Measurements from ENCODE around the gene MXRA5. TPM values are rescaled to one million over a fixed set of nuclear protein-coding genes. Genes with fewer than 3 reads are reported as not detected.

The MXRA5 gene
- total and polyA plus RNA-seq, 2 donors (not counting 3 experiments of a cell fraction or from before 2014, with no cell fraction given), result not detected

DNA sequence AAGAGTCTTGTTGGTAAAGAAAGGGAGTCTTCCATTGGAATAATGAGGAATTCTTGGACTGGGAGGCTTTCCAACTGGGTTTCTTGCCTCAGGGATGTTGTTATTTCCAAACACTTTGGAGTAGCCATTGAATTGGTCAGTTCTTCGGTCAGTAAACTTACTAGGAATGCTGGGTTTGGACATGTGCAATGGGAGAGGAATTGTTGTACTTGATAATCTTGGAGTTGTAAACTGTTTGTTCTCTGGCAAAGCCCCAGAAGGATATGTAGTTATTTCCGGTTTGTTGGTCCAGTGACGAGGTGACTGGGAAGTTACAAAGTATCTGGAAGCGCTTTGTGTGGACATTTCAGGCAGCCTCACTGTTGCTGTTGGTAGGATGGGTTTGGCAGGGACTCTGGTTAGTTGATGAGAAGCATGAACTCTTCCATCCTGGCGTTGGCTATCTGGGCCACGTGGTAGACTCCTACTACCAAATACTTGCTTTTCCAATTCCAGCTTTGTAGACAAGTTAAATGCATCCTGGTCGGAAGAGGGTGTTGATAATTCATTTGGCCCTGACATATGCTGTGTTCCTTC, 25.9 kb downstream of the MXRA5 start:
- POLR2A ChIA-PET, result no interaction called here
- dilution Hi-C loops (cut with MboI; ENCODE audit: extremely low pct_ligation_motif_present, low sequenced_read_pairs), result no loop called here
- intact Hi-C loops (cut with micrococcal nuclease), result no loop called here

DNA sequence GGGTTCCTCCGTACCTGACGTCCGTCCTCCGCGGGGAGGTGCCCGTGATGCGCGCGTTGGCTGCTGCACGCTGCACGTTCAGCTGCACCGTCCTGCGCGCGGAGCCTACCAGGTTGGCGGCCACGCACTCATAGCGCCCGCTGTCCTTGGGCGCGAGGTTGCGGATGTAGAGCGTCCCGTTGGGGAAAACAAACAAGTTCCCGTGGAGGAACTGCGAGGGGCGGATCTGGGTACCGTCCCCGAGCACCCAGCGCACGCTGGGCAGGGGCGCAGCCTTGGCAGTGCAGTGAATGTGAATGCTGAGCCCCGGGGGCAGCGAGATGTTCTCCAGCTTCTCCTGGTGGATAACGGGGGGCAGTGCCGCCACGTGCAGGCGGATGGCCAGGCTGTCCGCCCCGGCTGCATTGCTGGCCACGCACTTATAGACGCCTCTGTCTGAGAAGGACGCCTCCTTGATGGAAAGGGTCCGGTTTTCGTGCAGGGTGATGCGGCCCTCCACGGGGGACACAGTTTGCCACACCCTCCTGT, 29.2 kb downstream of the MXRA5 start:
- H3K79me2 ChIP-seq (ENCODE audit: control insufficient read depth, insufficient read depth, low read length), result no peaks in the 10 kb centered on the region
- H2AFZ ChIP-seq (ENCODE audit: low read depth, low read length), result no peak overlapping the region
- no peak overlapping the region for H3K27ac ChIP-seq (ENCODE audit: insufficient read depth, low read depth, low read length)
- dilution Hi-C loops (cut with MboI; ENCODE audit: extremely low pct_ligation_motif_present, low sequenced_read_pairs) (no loop called here), intact Hi-C loops (cut with micrococcal nuclease) (no loop called here)
- no peak overlapping the region for H3K4me3 ChIP-seq (replicated peaks in 1 of 3; ENCODE audit: insufficient read depth in 1 of 3, low read depth in 1 of 3, low read length in 3 of 3)
- BruUV-seq (replicated peaks), result no TSS peak
- H4K20me1 ChIP-seq (replicated peaks; ENCODE audit: control insufficient read depth, extremely low read depth, insufficient read depth, low read length), result no peaks in the 10 kb centered on the region
- H3K36me3 ChIP-seq (ENCODE audit: control insufficient read depth in 2 of 2, extremely low read depth in 1 of 2, insufficient read depth in 2 of 2, low read length in 2 of 2), result no peaks in the 10 kb centered on the region
- DNase-seq (ENCODE audit: low read depth, low spot score) (no peak), FAIRE-seq (no peak)
- no peaks in the 10 kb centered on the region for H3K4me1 ChIP-seq (ENCODE audit: control insufficient read depth, extremely low read depth, insufficient read depth, low read length)
- H3K9ac ChIP-seq (replicated peaks; ENCODE audit: extremely low read depth, insufficient read depth, low read length), result no peak overlapping the region
- no peaks in the 10 kb centered on the region for H3K9me3 ChIP-seq (replicated peaks; ENCODE audit: control insufficient read depth, insufficient read depth, low read length)
- H3K4me2 ChIP-seq (ENCODE audit: insufficient read depth, low read length), result no peak overlapping the region
- H3K27me3 ChIP-seq (ENCODE audit: control insufficient read depth in 2 of 2, insufficient read depth in 2 of 2, low read length in 2 of 2), result no peaks in the 10 kb centered on the region
- ChIA-PET CTCF (no interaction called here), POLR2A (no interaction called here)
- H3K9me1 ChIP-seq (replicated peaks; ENCODE audit: control insufficient read depth, extremely low read depth, insufficient read depth, low read length), result no peaks in the 10 kb centered on the region
- no peak for TF ChIP-seq FOS (IDR thresholded peaks at IDR 0.05; ENCODE audit: borderline replicate concordance, insufficient read depth, low read length)
- TF ChIP-seq MYC (IDR thresholded peaks at IDR 0.05; ENCODE audit: low read depth, low read length), result no peak
- no peak for TF ChIP-seq POLR2AphosphoS5 (IDR thresholded peaks at IDR 0.05; ENCODE audit: insufficient read depth, low read depth, low read length)
- TF ChIP-seq GATA2 (IDR thresholded peaks at IDR 0.05; ENCODE audit: insufficient read depth, insufficient read length, low read depth, low read length), result no peak
- TF ChIP-seq, protein P1, sequence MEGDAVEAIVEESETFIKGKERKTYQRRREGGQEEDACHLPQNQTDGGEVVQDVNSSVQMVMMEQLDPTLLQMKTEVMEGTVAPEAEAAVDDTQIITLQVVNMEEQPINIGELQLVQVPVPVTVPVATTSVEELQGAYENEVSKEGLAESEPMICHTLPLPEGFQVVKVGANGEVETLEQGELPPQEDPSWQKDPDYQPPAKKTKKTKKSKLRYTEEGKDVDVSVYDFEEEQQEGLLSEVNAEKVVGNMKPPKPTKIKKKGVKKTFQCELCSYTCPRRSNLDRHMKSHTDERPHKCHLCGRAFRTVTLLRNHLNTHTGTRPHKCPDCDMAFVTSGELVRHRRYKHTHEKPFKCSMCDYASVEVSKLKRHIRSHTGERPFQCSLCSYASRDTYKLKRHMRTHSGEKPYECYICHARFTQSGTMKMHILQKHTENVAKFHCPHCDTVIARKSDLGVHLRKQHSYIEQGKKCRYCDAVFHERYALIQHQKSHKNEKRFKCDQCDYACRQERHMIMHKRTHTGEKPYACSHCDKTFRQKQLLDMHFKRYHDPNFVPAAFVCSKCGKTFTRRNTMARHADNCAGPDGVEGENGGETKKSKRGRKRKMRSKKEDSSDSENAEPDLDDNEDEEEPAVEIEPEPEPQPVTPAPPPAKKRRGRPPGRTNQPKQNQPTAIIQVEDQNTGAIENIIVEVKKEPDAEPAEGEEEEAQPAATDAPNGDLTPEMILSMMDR (IDR thresholded peaks at IDR 0.05; ENCODE audit: extremely low read depth in 1 of 2, insufficient read depth in 1 of 2, low read depth in 1 of 2, low read length in 2 of 2), result no peak
- TF ChIP-seq, protein P2, sequence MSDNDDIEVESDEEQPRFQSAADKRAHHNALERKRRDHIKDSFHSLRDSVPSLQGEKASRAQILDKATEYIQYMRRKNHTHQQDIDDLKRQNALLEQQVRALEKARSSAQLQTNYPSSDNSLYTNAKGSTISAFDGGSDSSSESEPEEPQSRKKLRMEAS (IDR thresholded peaks at IDR 0.05; ENCODE audit: insufficient read depth, insufficient read length), result no peak
- TF ChIP-seq POLR2A (IDR thresholded peaks at IDR 0.05; ENCODE audit: low read depth, low read length), result no peak

More for the DNA sequence above, 25.9 kb downstream of the MXRA5 start:
- CTCF ChIA-PET, result no interaction called here
- no peaks in the 10 kb centered on the region for H3K9me1 ChIP-seq (replicated peaks; ENCODE audit: control insufficient read depth, extremely low read depth, insufficient read depth, low read length)
- no peaks in the 10 kb centered on the region for H3K36me3 ChIP-seq (ENCODE audit: control insufficient read depth in 2 of 2, extremely low read depth in 1 of 2, insufficient read depth in 2 of 2, low read length in 2 of 2)
- no peaks in the 10 kb centered on the region for H3K27me3 ChIP-seq (ENCODE audit: control insufficient read depth in 2 of 2, insufficient read depth in 2 of 2, low read length in 2 of 2)
- H3K27ac ChIP-seq (ENCODE audit: insufficient read depth, low read depth, low read length), result no peak overlapping the region
- H3K4me2 ChIP-seq (ENCODE audit: insufficient read depth, low read length), result no peak overlapping the region
- TF ChIP-seq POLR2A (IDR thresholded peaks at IDR 0.05; ENCODE audit: low read depth, low read length) (no peak), GATA2 (IDR thresholded peaks at IDR 0.05; ENCODE audit: insufficient read depth, insufficient read length, low read depth, low read length) (no peak)
- TF ChIP-seq, protein P1 (IDR thresholded peaks at IDR 0.05; ENCODE audit: extremely low read depth in 1 of 2, insufficient read depth in 1 of 2, low read depth in 1 of 2, low read length in 2 of 2), result no peak
- H3K4me1 ChIP-seq (ENCODE audit: control insufficient read depth, extremely low read depth, insufficient read depth, low read length), result no peaks in the 10 kb centered on the region
- no peak overlapping the region for H3K4me3 ChIP-seq (replicated peaks in 1 of 3; ENCODE audit: insufficient read depth in 1 of 3, low read depth in 1 of 3, low read length in 3 of 3)
- no peaks in the 10 kb centered on the region for H3K9me3 ChIP-seq (replicated peaks; ENCODE audit: control insufficient read depth, insufficient read depth, low read length)
- H3K9ac ChIP-seq (replicated peaks; ENCODE audit: extremely low read depth, insufficient read depth, low read length), result no peak overlapping the region
- DNase-seq (ENCODE audit: low read depth, low spot score) (no peak), FAIRE-seq (no peak)
- BruUV-seq (replicated peaks), result no TSS peak
- H4K20me1 ChIP-seq (replicated peaks; ENCODE audit: control insufficient read depth, extremely low read depth, insufficient read depth, low read length), result no peaks in the 10 kb centered on the region
- H2AFZ ChIP-seq (ENCODE audit: low read depth, low read length), result no peak overlapping the region
- no peaks in the 10 kb centered on the region for H3K79me2 ChIP-seq (ENCODE audit: control insufficient read depth, insufficient read depth, low read length)
